H1 (cell line): ENCODE measurements around the gene TGFBR2. TPM values are rescaled to one million over a fixed set of nuclear protein-coding genes. Genes with fewer than 3 reads are reported as not detected.

ENCODE experiments used
- CTCF ChIA-PET: fragments of 300-600 bp; sonication (Branson Sonifier 250); formaldehyde crosslinking; loops from one replicate; lab custom pipeline; 2021; ENCODE audit not compliant: partially characterized antibody; lab: Charles Lee
- POLR2A ChIA-PET: fragments of 300-600 bp; sonication (Branson Sonifier 250); formaldehyde crosslinking; loops from one replicate; lab custom pipeline; 2021; ENCODE audit warnings: inconsistent platforms; ENCODE audit not compliant: partially characterized antibody; lab: Charles Lee
- DNase-seq, 2 experiments: peaks; one replicate each; pipeline versions ENCODE4 v3.0.0 to v3.0.0-alpha.2; 2010 to 2022; ENCODE audit warnings: low spot score in 2 of 2, low read depth in 1 of 2, mixed read lengths in 1 of 2
- FAIRE-seq: peaks from 2 replicates; lab custom pipeline; 2011; peaks lifted over from hg19 to GRCh38; lab: Jason Lieb, UNC
- H2AFZ ChIP-seq: 2 replicates; pipeline ENCODE4 v1.8.1; 2012; ENCODE audit warnings: low read length, inconsistent platforms
- H2AK5ac ChIP-seq: 2 replicates; pipeline ENCODE4 v1.6.1; 2013; ENCODE audit warnings: low read depth, low read length
- H2BK120ac ChIP-seq: replicated peaks from 2 replicates; pipeline ENCODE3; 2013; ENCODE audit warnings: low read depth, low read length, inconsistent platforms
- H2BK12ac ChIP-seq: 2 replicates; pipeline ENCODE4 v1.6.1; 2013; ENCODE audit warnings: low read depth, low read length
- H2BK15ac ChIP-seq: 2 replicates; pipeline ENCODE4 v1.6.1; 2013; ENCODE audit warnings: low read length
- H2BK20ac ChIP-seq: 2 replicates; pipeline ENCODE4 v1.6.1; 2013; ENCODE audit warnings: low read length
- H2BK5ac ChIP-seq: 2 replicates; pipeline ENCODE4 v1.6.1; 2013; ENCODE audit warnings: low read depth, low read length
- H3K14ac ChIP-seq: 2 replicates; pipeline ENCODE4 v1.6.1; 2013; ENCODE audit warnings: inconsistent platforms; ENCODE audit not compliant: insufficient read length
- H3K18ac ChIP-seq: 2 replicates; pipeline ENCODE4 v1.6.1; 2013; ENCODE audit warnings: low read length; ENCODE audit errors: extremely low read depth
- H3K23ac ChIP-seq: 2 replicates; pipeline ENCODE4 v1.6.1; 2013; ENCODE audit warnings: inconsistent platforms; ENCODE audit not compliant: insufficient read length
- H3K23me2 ChIP-seq: 2 replicates; pipeline ENCODE4 v1.6.1; 2013; ENCODE audit warnings: low read depth, low read length
- H3K27ac ChIP-seq: 2 replicates; pipeline ENCODE4 v1.6.1; 2011; ENCODE audit warnings: low read depth, low read length, inconsistent platforms
- H3K27me3 ChIP-seq, 4 experiments: replicated peaks in 1 of 4; 1 replicate in 1 of 4; 2 replicates in 3 of 4; pipeline versions ENCODE4 v1.6.1 to v1.8.1; 2011 to 2013; ENCODE audit warnings: low read length in 3 of 4, mild to moderate bottlenecking in 3 of 4, inconsistent platforms in 2 of 4, mixed read lengths in 2 of 4, moderate library complexity in 1 of 4; ENCODE audit not compliant: control insufficient read depth in 3 of 4, insufficient read depth in 3 of 4; ENCODE audit errors: extremely low read depth in 1 of 4
- H3K36me3 ChIP-seq, 4 experiments: 2 replicates each; pipeline versions ENCODE4 v1.6.1 to v1.8.1; 2011 to 2013; ENCODE audit warnings: mild to moderate bottlenecking in 4 of 4, low read length in 3 of 4, moderate library complexity in 2 of 4, control low read depth in 1 of 4, inconsistent platforms in 1 of 4; ENCODE audit not compliant: insufficient read depth in 4 of 4, control insufficient read depth in 2 of 4
- H3K4ac ChIP-seq: replicated peaks from 2 replicates; pipeline ENCODE3; 2013; ENCODE audit warnings: low read length, low read depth, mixed read lengths, inconsistent platforms; ENCODE audit not compliant: insufficient read length
- H3K4me1 ChIP-seq, 4 experiments: replicated peaks in 1 of 4; 1 replicate in 1 of 4; 2 replicates in 3 of 4; pipeline versions ENCODE4 v1.6.1 to v1.8.1; 2011 to 2013; ENCODE audit warnings: low read length in 3 of 4, inconsistent platforms in 2 of 4, mixed read lengths in 1 of 4; ENCODE audit not compliant: insufficient read depth in 4 of 4, control insufficient read depth in 3 of 4
- H3K4me2 ChIP-seq, 2 experiments: 2 replicates each; pipeline versions ENCODE4 v1.6.1 to v1.8.1; 2011 to 2013; ENCODE audit warnings: low read depth in 2 of 2, low read length in 2 of 2, control low read depth in 1 of 2, inconsistent platforms in 1 of 2, mild to moderate bottlenecking in 1 of 2; ENCODE audit not compliant: insufficient read depth in 1 of 2
- H3K4me3 ChIP-seq, 4 experiments: fragments of 200-600, 300-600 bp in 1 of 4; sonication (generic), shearing (Covaris generic), sonication (Bioruptor Twin) in 1 of 4; 2 replicates each; pipeline versions ENCODE4 v1.5.1 to v1.8.1; 2011 to 2016; ENCODE audit warnings: low read length in 4 of 4, low read depth in 3 of 4, control low read depth in 2 of 4, inconsistent platforms in 2 of 4, mild to moderate bottlenecking in 2 of 4, mixed read lengths in 1 of 4, moderate library complexity in 1 of 4; ENCODE audit not compliant: insufficient read depth in 2 of 4; ENCODE audit errors: extremely low read depth in 1 of 4
- H3K56ac ChIP-seq: replicated peaks from 2 replicates; pipeline ENCODE3; 2013; ENCODE audit warnings: low read depth, mild to moderate bottlenecking, mixed read lengths, low read length, inconsistent platforms; ENCODE audit not compliant: insufficient read length
- H3K79me1 ChIP-seq: 2 replicates; pipeline ENCODE4 v1.6.1; 2013; ENCODE audit warnings: low read depth, low read length, control low read depth
- H3K79me2 ChIP-seq, 2 experiments: 2 replicates each; pipeline versions ENCODE4 v1.6.1 to v1.8.1; 2012 to 2013; ENCODE audit warnings: low read length in 2 of 2, mild to moderate bottlenecking in 2 of 2, inconsistent platforms in 1 of 2; ENCODE audit not compliant: insufficient read depth in 2 of 2, control insufficient read depth in 1 of 2
- H3K9ac ChIP-seq, 4 experiments: replicated peaks in 1 of 4; 1 replicate in 1 of 4; 2 replicates in 3 of 4; pipeline versions ENCODE4 v1.6.1 to v1.8.1; 2011 to 2013; ENCODE audit warnings: low read depth in 3 of 4, low read length in 3 of 4, control low read depth in 2 of 4, mild to moderate bottlenecking in 2 of 4, moderate library complexity in 2 of 4, inconsistent platforms in 1 of 4; ENCODE audit errors: extremely low read depth in 1 of 4
- H3K9me3 ChIP-seq, 2 experiments: 2 replicates each; pipeline versions ENCODE4 v1.6.1 to v1.8.1; 2012 to 2013; ENCODE audit warnings: mild to moderate bottlenecking in 2 of 2, moderate library complexity in 2 of 2, control low read depth in 1 of 2, inconsistent platforms in 1 of 2, low read depth in 1 of 2, low read length in 1 of 2, mixed read lengths in 1 of 2; ENCODE audit not compliant: insufficient read depth in 2 of 2
- H4K20me1 ChIP-seq, 2 experiments: replicated peaks in 1 of 2; 2 replicates each; pipeline versions ENCODE3 to v1.8.1; 2011 to 2013; ENCODE audit warnings: inconsistent platforms in 2 of 2, low read length in 2 of 2, mild to moderate bottlenecking in 1 of 2; ENCODE audit not compliant: insufficient read depth in 2 of 2, control insufficient read depth in 1 of 2
- H4K5ac ChIP-seq: 2 replicates; pipeline ENCODE4 v1.6.1; 2013; ENCODE audit warnings: low read length, low read depth, mixed read lengths, inconsistent platforms; ENCODE audit not compliant: insufficient read length
- H4K8ac ChIP-seq: 2 replicates; pipeline ENCODE4 v1.8.0; 2013; ENCODE audit warnings: mild to moderate bottlenecking, moderate library complexity, low read length, inconsistent platforms; ENCODE audit not compliant: insufficient read depth; ENCODE audit errors: extremely low read depth
- H4K91ac ChIP-seq: replicated peaks from 2 replicates; pipeline ENCODE3; 2013; ENCODE audit warnings: low read length, mixed read lengths, inconsistent platforms; ENCODE audit not compliant: insufficient read length
- CHD1 ChIP-seq: IDR thresholded peaks from 2 replicates; pipeline ENCODE4 v1.6.1; 2012; ENCODE audit warnings: low read depth, low read length, improper control_type of control experiment
- CHD2 ChIP-seq: IDR thresholded peaks from 2 replicates; pipeline ENCODE4 v1.6.1; 2012; ENCODE audit warnings: low read length, improper control_type of control experiment
- CREB1 ChIP-seq: IDR thresholded peaks from 2 replicates; pipeline ENCODE4 v1.6.1; 2012; ENCODE audit warnings: inconsistent platforms
- EGR1 ChIP-seq: IDR thresholded peaks from 2 replicates; pipeline ENCODE4 v1.6.1; 2011; ENCODE audit warnings: low read depth, low read length, borderline replicate concordance
- KDM5A ChIP-seq: fragments of 200-600 bp; IDR thresholded peaks from 2 replicates; pipeline ENCODE4 v1.7.1; 2012; ENCODE audit warnings: mild to moderate bottlenecking, low read length, inconsistent platforms, mixed read lengths
- RAD21 ChIP-seq, 2 experiments: IDR thresholded peaks in 1 of 2; conservative IDR thresholded peaks in 1 of 2; 2 replicates each; pipeline ENCODE4 v1.6.1; 2011; ENCODE audit warnings: low read depth in 2 of 2, low read length in 2 of 2, improper control_type of control experiment in 1 of 2, inconsistent platforms in 1 of 2, mild to moderate bottlenecking in 1 of 2, moderate library complexity in 1 of 2
- RNF2 ChIP-seq: fragments of 200-900, 300-1000 bp; sonication (generic); IDR thresholded peaks from 2 replicates; pipeline ENCODE4 v1.7.1; 2016; ENCODE audit warnings: borderline replicate concordance, low read depth, mild to moderate bottlenecking, antibody characterized with exemption, low read length; ENCODE audit not compliant: poor library complexity, severe bottlenecking; ENCODE audit errors: missing control alignments
- SIX5 ChIP-seq: IDR thresholded peaks from 2 replicates; pipeline ENCODE4 v1.6.1; 2011; ENCODE audit warnings: mild to moderate bottlenecking, low read depth, low read length
- TBP ChIP-seq: IDR thresholded peaks from 2 replicates; pipeline ENCODE4 v1.6.1; 2011; ENCODE audit warnings: low read depth, low read length, improper control_type of control experiment
- ZNF274 ChIP-seq: IDR thresholded peaks from 2 replicates; pipeline ENCODE4 v1.7.0; 2012; ENCODE audit warnings: low read length, borderline replicate concordance; ENCODE audit errors: extremely low read depth
- whole genome bisulfite sequencing, 2 experiments: shearing (Covaris generic) in 1 of 2; methylation state at CpG; one replicate each; pipeline versions ENCODE4 v1.1.6 to v1.1.7; 2013 to 2015; ENCODE audit warnings: low lambda C conversion rate in 2 of 2, mixed read lengths in 2 of 2, inconsistent platforms in 1 of 2, low coverage in 1 of 2, missing lambda C conversion rate in 1 of 2; ENCODE audit not compliant: insufficient replicate concordance in 2 of 2, insufficient coverage in 1 of 2, insufficient read length in 1 of 2; ENCODE audit errors: extremely low coverage in 1 of 2, missing lambda C conversion rate in 1 of 2; 5-methylcytosine and 5-hydroxymethylcytosine counted together
- polyA plus RNA-seq, 7 experiments: library from polyadenylated mRNA; depleted of rRNA in 3 of 7; stranded (reverse) in 5 of 7; unstranded in 2 of 7; fragments of >200 nt in 5 of 7; fragments of 200-250 nt in 2 of 7; gene quantifications; 1 replicate in 5 of 7; 2 replicates in 1 of 7; 4 replicates in 1 of 7; pipeline versions ENCODE4 v1.2.1 to v1.2.3, GENCODE V29; 2011 to 2013; ENCODE audit warnings: missing spikeins in 2 of 7, mixed read lengths in 2 of 7
- total RNA-seq: library from RNA; stranded (reverse); fragmentation: NEBNext Ultra II Directional; extraction: Animal tissue kit (Norgen Biotek cat#: 25700); gene quantifications from 2 replicates; pipeline ENCODE4 v1.2.1, GENCODE V29; 2021

TGFBR2 gene
- total and polyA plus RNA-seq, 2 of the 8 experiments (the other 6 are each of a cell fraction or from before 2014, with no cell fraction given), result 4.2 to 7.4 TPM

DNA sequence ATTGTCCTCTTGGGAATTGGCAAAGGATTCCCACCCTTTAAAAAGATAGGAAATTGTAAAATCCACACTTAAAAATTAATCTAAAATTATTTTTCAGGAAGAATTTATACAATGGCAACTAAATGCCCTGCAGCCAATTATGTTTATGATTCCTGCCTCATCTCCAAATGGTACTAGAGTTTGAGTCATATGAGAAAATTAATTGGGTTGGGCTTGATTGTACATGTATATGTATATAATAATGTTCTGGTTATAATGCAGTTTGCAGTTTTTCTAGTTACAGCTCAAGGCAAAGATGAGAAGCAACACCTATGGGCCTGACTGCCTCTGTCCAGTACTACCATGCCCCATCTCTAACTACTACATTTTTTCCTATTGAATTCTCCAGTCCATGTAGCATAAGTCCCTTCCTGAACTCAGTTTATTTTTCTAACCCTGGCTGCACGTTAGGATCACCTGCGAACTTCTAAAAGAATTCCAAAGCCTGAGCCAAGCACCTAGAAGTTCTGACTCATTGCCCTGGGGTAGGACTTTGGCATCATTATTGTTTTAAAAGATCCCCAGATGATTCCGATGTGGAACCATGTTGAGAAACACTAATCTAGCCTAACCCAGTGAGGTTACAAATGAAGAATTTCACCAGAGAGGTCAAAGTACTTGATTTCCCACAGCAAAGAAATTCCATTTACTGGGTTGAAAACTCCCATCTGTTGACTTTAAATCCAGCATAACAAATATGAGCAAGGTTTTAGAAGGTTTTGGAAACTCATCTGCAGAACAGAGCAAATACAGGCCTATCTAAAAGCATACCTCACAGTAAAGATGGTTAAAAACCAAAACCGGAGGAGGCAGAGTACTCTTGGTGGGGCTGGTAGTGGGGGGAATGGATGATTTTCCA is 19.4 kb downstream of the TGFBR2 start:
- H2BK15ac ChIP-seq, result no peak overlapping the region
- no peak overlapping the region for H3K56ac ChIP-seq
- no peaks in the 10 kb centered on the region for H3K27me3 ChIP-seq
- H3K9ac ChIP-seq, result no peak overlapping the region
- no peak overlapping the region for H4K91ac ChIP-seq
- H3K4me2 ChIP-seq, result no peak overlapping the region
- no peak overlapping the region for H4K5ac ChIP-seq
- no peak for TF ChIP-seq RNF2
- TF ChIP-seq KDM5A, result no peak
- no peak for TF ChIP-seq TBP
- TF ChIP-seq CREB1, result no peak
- TF ChIP-seq CHD1, result no peak
- TF ChIP-seq SIX5, result no peak
- no peak for TF ChIP-seq EGR1
- no peak for TF ChIP-seq ZNF274
- no peak for TF ChIP-seq CHD2
- TF ChIP-seq RAD21 (IDR thresholded peaks at IDR 0.05 in 1 of 2, conservative IDR thresholded peaks at IDR 0.05 in 1 of 2; ENCODE audit: low read depth in 2 of 2, low read length in 2 of 2), result no peak
- CTCF ChIA-PET, result interaction anchor here (1.0 to 1.4 kb wide), 5 partner anchors 8 to 306 kb away, joined by 3 to 4 read pairs (median 3); no protein-coding TSS in a partner anchor
- H3K79me1 ChIP-seq, result 0 out of 2 replicates have a peak, but pooled peaks cover 2% of the 10 kb centered on the region
- H3K23ac ChIP-seq, result no peak overlapping the region
- H3K4me1 ChIP-seq, result peaks cover 5 to 12% (median 8%) of the 10 kb centered on the region in 4 experiments; a peak in 6 of 7 replicates
- no peak overlapping the region for H2BK12ac ChIP-seq
- H2AK5ac ChIP-seq, result no peak overlapping the region
- H3K18ac ChIP-seq, result no peak overlapping the region
- FAIRE-seq (no peak), DNase-seq (no peak)
- peaks cover 0 to 2% of the 10 kb centered on the region in 2 experiments for H4K20me1 ChIP-seq
- H3K27ac ChIP-seq, result no peak overlapping the region
- no peaks in the 10 kb centered on the region; a peak in 1 of 8 replicates for H3K36me3 ChIP-seq
- H3K9me3 ChIP-seq, result no peaks in the 10 kb centered on the region
- no peak overlapping the region for H3K4me3 ChIP-seq
- H2BK20ac ChIP-seq, result no peak overlapping the region
- H2BK120ac ChIP-seq, result no peak overlapping the region
- POLR2A ChIA-PET, result interaction anchor here (0.6 kb wide), 1 partner anchor 19 kb away, joined by 3 read pairs; no protein-coding TSS in a partner anchor
- H2BK5ac ChIP-seq, result no peak overlapping the region
- WGBS, 2 experiments, result 85% methylated on average over 4 of the region's 4 CpGs; no CpG with 5 or more reads in 1 of the 2 experiments
- no peak overlapping the region for H2AFZ ChIP-seq
- H3K4ac ChIP-seq, result no peak overlapping the region
- H3K79me2 ChIP-seq, result peaks cover 2 to 56% of the 10 kb centered on the region in 2 experiments; a peak in 3 of 4 replicates
- no peak overlapping the region for H4K8ac ChIP-seq
- H3K23me2 ChIP-seq, result no peaks in the 10 kb centered on the region
- H3K14ac ChIP-seq, result no peak overlapping the region
